NB4 (cell line): ENCODE data around the gene UCHL1.
A peak's percentile ranks its signal among the peaks of the same experiment; 100 is the strongest.
"Not testable (repeated sequence)": the region's sequence is repeated elsewhere in the genome, so short reads cannot be mapped to it uniquely, and the experiment has no call there.

Experiments
- DNase-seq: peaks from one replicate; pipeline ENCODE4 v3.0.0; 2010; ENCODE audit warnings: low read depth
- H3K4me3 ChIP-seq: one replicate; pipeline ENCODE4 v1.5.1; 2011; ENCODE audit warnings: mild to moderate bottlenecking, low read depth, low read length, moderate library complexity
- CTCF ChIP-seq: IDR thresholded peaks from one replicate; pipeline ENCODE4 v1.5.1; 2012; ENCODE audit warnings: low read depth, low read length
- MAX ChIP-seq: IDR thresholded peaks from 2 replicates; pipeline ENCODE4 v1.6.1; 2011; ENCODE audit warnings: low read depth, low read length
- MYC ChIP-seq: IDR thresholded peaks from 2 replicates; pipeline ENCODE4 v1.6.1; 2011; ENCODE audit warnings: low read depth, low read length
- POLR2A ChIP-seq: IDR thresholded peaks from 2 replicates; pipeline ENCODE4 v1.6.1; 2011; ENCODE audit warnings: mild to moderate bottlenecking; ENCODE audit not compliant: insufficient read length; ENCODE audit errors: extremely low read depth

Gene UCHL1

GRCh38 chr4:41267997-41268396, 11.3 kb downstream of the UCHL1 start:
- DNase-seq: no peak
- TF ChIP-seq MYC (no peak), MAX (no peak), CTCF (no peak), POLR2A (no peak)
- H3K4me3 ChIP-seq: no peak overlapping the region

DNA sequence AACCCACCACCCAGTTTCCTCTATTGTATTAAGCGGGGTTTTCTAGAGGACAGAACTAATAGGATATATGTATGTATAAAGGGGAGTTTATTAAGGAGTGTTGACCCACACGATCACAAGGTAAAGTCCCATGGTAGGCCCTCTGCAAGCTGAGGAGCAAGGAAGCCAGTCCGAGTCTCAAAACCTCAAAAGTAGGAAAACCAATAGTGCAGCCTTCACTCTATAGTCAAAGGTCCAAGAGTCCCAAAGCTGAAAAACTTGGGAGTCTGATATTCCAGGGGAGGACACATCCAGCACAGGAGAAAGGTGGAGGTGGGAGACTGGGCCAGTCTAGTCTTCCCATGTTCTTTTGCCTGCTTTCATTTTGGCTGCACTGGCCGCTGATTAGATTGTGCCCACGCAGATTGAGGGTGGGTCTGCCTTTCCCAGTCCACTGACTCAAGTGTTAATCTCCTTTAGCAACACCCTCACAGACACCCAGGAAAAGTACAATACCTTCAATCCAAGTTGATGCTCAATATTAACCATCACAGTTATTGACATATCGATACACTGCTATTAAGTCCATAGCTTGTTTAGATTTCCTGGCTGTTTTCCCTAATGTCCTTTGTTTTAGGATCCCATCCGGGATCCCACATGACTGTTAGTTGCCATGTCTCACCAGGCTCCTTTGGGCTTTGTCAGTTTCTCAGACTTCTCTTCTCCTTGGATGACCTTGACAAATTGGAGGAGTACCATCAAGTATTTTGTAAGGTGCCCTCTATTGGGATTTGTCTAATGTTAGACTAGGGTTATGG, 12.2 kb downstream of the UCHL1 start:
- DNase-seq: no peak
- H3K4me3 ChIP-seq: no peak overlapping the region
- TF ChIP-seq CTCF: no peak

DNA sequence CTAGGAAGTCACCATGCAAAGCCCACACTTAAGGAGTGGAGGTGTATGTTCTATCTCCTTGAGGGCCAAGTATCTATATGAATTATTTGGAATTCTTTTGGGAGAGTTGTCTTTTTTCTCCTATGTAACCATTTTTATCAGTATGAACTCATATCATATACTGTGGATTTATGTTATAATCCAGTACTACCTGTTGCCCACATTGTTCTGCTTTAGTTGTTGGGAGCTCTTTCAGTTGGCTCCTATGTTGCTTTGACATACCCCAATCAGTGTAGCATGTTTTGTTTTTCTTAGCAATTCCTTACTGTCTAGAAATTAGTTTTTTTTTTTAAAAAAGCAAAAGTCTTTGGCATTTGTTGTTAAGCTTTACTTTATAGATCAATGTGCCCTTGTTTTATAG, 13.0 kb downstream of the UCHL1 start:
- TF ChIP-seq MYC (no peak), CTCF (no peak), POLR2A (no peak), MAX (no peak)
- DNase-seq: no peak
- no peak overlapping the region for H3K4me3 ChIP-seq

DNA sequence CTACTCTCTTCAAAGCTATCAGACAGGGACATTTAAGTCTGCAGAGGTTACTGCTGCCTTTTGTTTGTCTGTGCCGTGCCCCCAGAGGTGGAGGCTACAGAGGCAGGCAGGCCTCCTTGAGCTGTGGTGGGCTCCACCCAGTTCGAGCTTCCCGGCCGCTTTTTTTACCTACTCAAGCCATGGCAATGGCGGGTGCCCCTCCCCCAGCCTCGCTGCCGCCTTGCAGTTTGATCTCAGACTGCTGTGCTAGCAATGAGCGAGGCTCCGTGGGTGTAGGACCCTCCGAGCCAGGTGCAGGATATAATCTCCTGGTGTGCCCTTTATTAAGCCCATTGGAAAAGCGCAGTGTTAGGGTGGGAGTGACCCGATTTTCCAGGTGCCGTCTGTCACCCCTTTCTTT, 19.2 kb downstream of the UCHL1 start:
- H3K4me3 ChIP-seq, DNase-seq: not testable (repeated sequence)

- DNase-seq: no peak
- TF ChIP-seq MAX (no peak), CTCF (no peak), MYC (no peak), POLR2A (no peak)
- no peak overlapping the region for H3K4me3 ChIP-seq
Observed at GRCh38 chr4:41280010-41280409, 23.3 kb downstream of the UCHL1 start.

- peak; percentile 85 for DNase-seq
- H3K4me3 ChIP-seq: no peak overlapping the region
- TF ChIP-seq POLR2A (no peak), CTCF (peak; percentile 93), MAX (0 out of 2 replicates have a peak, but pooled peaks have one; percentile 28), MYC (0 out of 2 replicates have a peak, but pooled peaks have one; percentile 34)
Observed at GRCh38 chr4:41281038-41281634, 24.4 kb downstream of the UCHL1 start.
